ENCODE results near the gene GSPT1.

GSPT1 gene

GRCh38 chr16:11909653-11910545, 5.9 kb downstream of the GSPT1 start:
- TF ChIP-seq CTCF (IDR thresholded peaks at IDR 0.05; ENCODE audit: insufficient read depth, low read length, poor library complexity, severe bottlenecking), result no peak
- TF ChIP-seq EZH2phosphoT487 (conservative IDR thresholded peaks at IDR 0.05; ENCODE audit: low read length), result no peak
- Histone ChIP-seq H3F3A (ENCODE audit: insufficient read depth) (no peaks in the 10 kb centered on the region), H3K9me3 (ENCODE audit: insufficient read depth, low read length) (no peaks in the 10 kb centered on the region), H3K27ac (ENCODE audit: low read depth, low read length) (peak overlapping the region; percentile 4; the same call in 1 of the 2 replicates), H3K27me3 (ENCODE audit: low read length) (no peaks in the 10 kb centered on the region), H3K36me3 (ENCODE audit: low read length) (0 out of 2 replicates have a peak, but pooled peaks cover 4% of the 10 kb centered on the region), H4K20me1 (ENCODE audit: low read depth, low read length) (peaks cover 33% of the 10 kb centered on the region), H2AFZ (ENCODE audit: low read depth, low read length, severe bottlenecking) (no peak overlapping the region), H3K4me2 (ENCODE audit: low read depth, low read length, poor library complexity, severe bottlenecking) (peak overlapping the region; percentile 6), H3K9me2 (replicated peaks; ENCODE audit: insufficient read depth, low read length) (no peaks in the 10 kb centered on the region), H3K79me2 (ENCODE audit: insufficient read depth, low read length) (peaks cover 97% of the 10 kb centered on the region), H3K9ac (ENCODE audit: low read length) (no peak overlapping the region), H3K4me3 (ENCODE audit: insufficient read depth, low read length, poor library complexity, severe bottlenecking) (no peak overlapping the region)

DNA sequence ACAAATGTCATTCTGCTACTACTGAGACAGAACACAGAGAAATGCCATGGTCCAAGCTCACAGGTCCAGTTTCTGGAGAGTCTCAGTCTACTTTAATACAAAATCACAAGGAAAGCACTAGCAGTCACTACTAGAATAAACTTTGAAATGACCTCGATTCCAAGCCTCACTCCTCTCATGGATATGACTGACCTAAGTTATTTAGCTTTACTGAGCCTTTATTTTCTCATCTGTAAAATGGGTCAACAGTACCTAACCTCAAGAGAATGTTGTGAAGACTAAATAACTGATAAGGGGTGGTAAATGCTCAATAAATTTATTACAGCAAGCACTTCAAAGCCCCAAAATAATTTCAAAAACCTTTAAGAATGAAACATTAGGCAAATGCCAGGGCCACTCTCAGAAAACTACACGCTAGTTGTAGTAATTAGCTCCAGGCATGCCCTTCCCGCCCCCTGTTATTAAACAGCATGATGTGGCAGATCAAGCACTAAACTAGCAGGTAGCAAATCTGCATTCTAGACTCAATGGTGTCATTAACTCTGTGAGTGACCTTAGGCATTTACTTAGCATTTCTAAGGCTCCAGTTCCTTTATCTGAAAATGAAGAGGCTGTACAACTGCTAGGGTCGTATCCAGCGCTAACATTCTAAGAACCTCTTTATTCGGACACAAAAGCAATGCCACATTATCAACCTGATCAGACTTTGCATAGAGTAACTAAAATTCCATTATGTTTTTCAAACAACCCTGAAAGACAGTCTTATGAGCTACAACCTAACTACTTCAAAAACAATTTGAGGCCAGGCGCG, 8.4 kb downstream of the GSPT1 start:
- Histone ChIP-seq H3F3A (ENCODE audit: insufficient read depth) (no peaks in the 10 kb centered on the region), H2AFZ (ENCODE audit: low read depth, low read length, severe bottlenecking) (no peak overlapping the region), H3K36me3 (ENCODE audit: low read length) (peaks cover 8% of the 10 kb centered on the region; the same call in 1 of the 2 replicates), H3K4me2 (ENCODE audit: low read depth, low read length, poor library complexity, severe bottlenecking) (no peak overlapping the region), H3K27me3 (ENCODE audit: low read length) (no peaks in the 10 kb centered on the region), H3K79me2 (ENCODE audit: insufficient read depth, low read length) (peaks cover 96% of the 10 kb centered on the region), H3K9ac (ENCODE audit: low read length) (no peak overlapping the region), H3K9me3 (ENCODE audit: insufficient read depth, low read length) (no peaks in the 10 kb centered on the region), H3K9me2 (replicated peaks; ENCODE audit: insufficient read depth, low read length) (no peaks in the 10 kb centered on the region), H4K20me1 (ENCODE audit: low read depth, low read length) (peaks cover 16% of the 10 kb centered on the region), H3K27ac (ENCODE audit: low read depth, low read length) (no peak overlapping the region), H3K4me3 (ENCODE audit: insufficient read depth, low read length, poor library complexity, severe bottlenecking) (no peak overlapping the region)
- TF ChIP-seq CTCF (IDR thresholded peaks at IDR 0.05; ENCODE audit: insufficient read depth, low read length, poor library complexity, severe bottlenecking) (no peak), EZH2phosphoT487 (conservative IDR thresholded peaks at IDR 0.05; ENCODE audit: low read length) (no peak)

GRCh38 chr16:11903906-11904305, 11.8 kb downstream of the GSPT1 start:
- no peaks in the 10 kb centered on the region for H3K9me3 ChIP-seq (ENCODE audit: insufficient read depth, low read length)
- H3K79me2 ChIP-seq (ENCODE audit: insufficient read depth, low read length), result peaks cover 95% of the 10 kb centered on the region
- no peak overlapping the region for H3K27ac ChIP-seq (ENCODE audit: low read depth, low read length)
- no peak overlapping the region for H3K9ac ChIP-seq (ENCODE audit: low read length)
- no peaks in the 10 kb centered on the region for H3K27me3 ChIP-seq (ENCODE audit: low read length)
- H3K36me3 ChIP-seq (ENCODE audit: low read length), result peaks cover 4% of the 10 kb centered on the region; the same call in 1 of the 2 replicates
- peaks cover 23% of the 10 kb centered on the region for H4K20me1 ChIP-seq (ENCODE audit: low read depth, low read length)
- no peaks in the 10 kb centered on the region for H3K9me2 ChIP-seq (replicated peaks; ENCODE audit: insufficient read depth, low read length)
- H3K4me3 ChIP-seq (ENCODE audit: insufficient read depth, low read length, poor library complexity, severe bottlenecking), result no peak overlapping the region
- TF ChIP-seq EZH2phosphoT487 (conservative IDR thresholded peaks at IDR 0.05; ENCODE audit: low read length), result no peak
- TF ChIP-seq CTCF (IDR thresholded peaks at IDR 0.05; ENCODE audit: insufficient read depth, low read length, poor library complexity, severe bottlenecking), result no peak
- no peak overlapping the region for H2AFZ ChIP-seq (ENCODE audit: low read depth, low read length, severe bottlenecking)
- H3K4me2 ChIP-seq (ENCODE audit: low read depth, low read length, poor library complexity, severe bottlenecking), result no peak overlapping the region
- no peaks in the 10 kb centered on the region; the same call in 1 of the 2 replicates for H3F3A ChIP-seq (ENCODE audit: insufficient read depth)
